ENCODE data around the gene PUM1.
A peak's percentile ranks its signal among the peaks of the same experiment; 100 is the strongest.

The PUM1 gene

GRCh38 chr1:30907481-30908315, 157.8 kb downstream of the PUM1 start:
- no peak for DNase-seq (ENCODE audit: low read depth)

GRCh38 chr1:30906631-30907441, 158.7 kb downstream of the PUM1 start:
- DNase-seq (ENCODE audit: low read depth), result no peak
- TF ChIP-seq CTCF (IDR thresholded peaks at IDR 0.05; ENCODE audit: low read length, missing control alignments), result no peak
- peak overlapping the region; percentile 74 for H3K4me3 ChIP-seq (replicated peaks; ENCODE audit: low read depth, low read length)

More at GRCh38 chr1:30907481-30908315, 157.8 kb downstream of the PUM1 start:
- peak overlapping the region; percentile 74 for H3K4me3 ChIP-seq (replicated peaks; ENCODE audit: low read depth, low read length)
- TF ChIP-seq CTCF (IDR thresholded peaks at IDR 0.05; ENCODE audit: low read length, missing control alignments), result no peak

- no peak overlapping the region for H3K4me3 ChIP-seq (replicated peaks; ENCODE audit: low read depth, low read length)
- DNase-seq (ENCODE audit: low read depth), result no peak
- TF ChIP-seq CTCF (IDR thresholded peaks at IDR 0.05; ENCODE audit: low read length, missing control alignments), result no peak
Observed at GRCh38 chr1:30905916-30906620, 159.4 kb downstream of the PUM1 start.

GRCh38 chr1:30905403-30905802, 160.1 kb downstream of the PUM1 start:
- H3K4me3 ChIP-seq (replicated peaks; ENCODE audit: low read depth, low read length), result no peak overlapping the region
- no peak for TF ChIP-seq CTCF (IDR thresholded peaks at IDR 0.05; ENCODE audit: low read length, missing control alignments)
- no peak for DNase-seq (ENCODE audit: low read depth)

- no peak overlapping the region for H3K4me3 ChIP-seq (replicated peaks; ENCODE audit: low read depth, low read length)
- DNase-seq (ENCODE audit: low read depth), result no peak
- TF ChIP-seq CTCF (IDR thresholded peaks at IDR 0.05; ENCODE audit: low read length, missing control alignments), result no peak
Observed at GRCh38 chr1:30904962-30905335, 160.6 kb downstream of the PUM1 start.

- no peak overlapping the region for H3K4me3 ChIP-seq (replicated peaks; ENCODE audit: low read depth, low read length)
- TF ChIP-seq CTCF (IDR thresholded peaks at IDR 0.05; ENCODE audit: low read length, missing control alignments), result no peak
- no peak for DNase-seq (ENCODE audit: low read depth)
Observed at GRCh38 chr1:30904191-30904961, 161.1 kb downstream of the PUM1 start.

Data from fibroblast of pulmonary artery (primary cell).